Measurements from ENCODE around the gene CAMK1D. TPM values are rescaled to one million over a fixed set of nuclear protein-coding genes. Genes with fewer than 3 reads are reported as not detected.
A peak's percentile ranks its signal among the peaks of the same experiment; 100 is the strongest.

The CAMK1D gene
- total RNA-seq, 2 donors from 2014 or later, result 42.5 to 50.7 TPM

- ATAC-seq (no peak), DNase-seq (no peak)
- intact Hi-C loops (cut with DNase I, micrococcal nuclease), result no loop called here
Observed at GRCh38 chr10:12499076-12499986, 150.0 kb downstream of the CAMK1D start.

DNA sequence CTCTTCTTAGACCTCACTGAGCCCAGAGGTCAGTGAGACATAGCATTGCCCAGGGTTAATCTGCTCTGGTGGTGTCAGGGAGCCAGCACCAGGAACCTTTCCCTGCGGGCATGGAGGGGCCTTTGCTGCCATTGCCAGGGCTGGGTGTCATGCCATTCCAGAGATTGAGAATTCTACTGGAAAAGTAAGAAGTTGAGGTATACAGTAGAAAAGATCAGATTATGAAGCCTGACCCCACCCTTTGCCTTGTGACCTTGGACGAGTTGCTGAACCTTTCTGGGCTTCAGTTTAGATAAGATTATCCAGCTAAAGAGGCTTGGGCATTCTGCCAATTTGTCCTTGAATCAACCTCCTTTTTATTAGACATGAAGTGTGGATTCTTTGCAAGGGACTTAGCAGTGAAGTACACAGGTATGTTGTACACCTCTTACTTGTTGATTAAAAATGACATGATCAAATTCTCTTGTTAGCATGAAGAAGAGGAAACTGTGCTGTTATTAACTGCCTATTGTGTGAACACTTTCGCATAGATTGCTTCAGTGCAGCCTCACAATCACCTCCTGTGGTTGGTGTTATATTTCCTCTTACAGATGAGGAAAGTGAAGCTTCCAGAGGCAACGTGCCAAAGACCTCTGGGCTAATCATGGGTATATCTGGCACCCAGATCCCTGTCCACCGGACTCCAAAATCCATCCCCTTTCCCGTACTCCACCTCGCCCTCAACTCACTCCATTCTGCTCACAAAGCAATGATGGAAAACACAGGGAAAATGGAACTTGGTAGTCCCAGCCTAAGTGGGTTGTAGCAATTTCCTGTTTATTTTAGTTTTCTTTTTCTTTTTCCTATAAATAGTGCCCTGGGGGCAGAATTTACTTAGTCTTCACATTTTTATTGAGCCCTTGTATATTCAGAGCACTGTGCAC, 151.3 kb downstream of the CAMK1D start:
- intact Hi-C loops (cut with DNase I, micrococcal nuclease), result no loop called here
- DNase-seq, result peak in 1 of 2 donors; percentile 36
- ATAC-seq, result peak; percentile 60

GRCh38 chr10:12501324-12501723, 152.0 kb downstream of the CAMK1D start:
- ATAC-seq (peak; percentile 51), DNase-seq (no peak)
- intact Hi-C loops (cut with DNase I, micrococcal nuclease), result no loop called here

- ATAC-seq (peak; percentile 14), DNase-seq (no peak)
- intact Hi-C loops (cut with DNase I, micrococcal nuclease), result no loop called here
Observed at GRCh38 chr10:12501841-12502525, 152.6 kb downstream of the CAMK1D start.

DNA sequence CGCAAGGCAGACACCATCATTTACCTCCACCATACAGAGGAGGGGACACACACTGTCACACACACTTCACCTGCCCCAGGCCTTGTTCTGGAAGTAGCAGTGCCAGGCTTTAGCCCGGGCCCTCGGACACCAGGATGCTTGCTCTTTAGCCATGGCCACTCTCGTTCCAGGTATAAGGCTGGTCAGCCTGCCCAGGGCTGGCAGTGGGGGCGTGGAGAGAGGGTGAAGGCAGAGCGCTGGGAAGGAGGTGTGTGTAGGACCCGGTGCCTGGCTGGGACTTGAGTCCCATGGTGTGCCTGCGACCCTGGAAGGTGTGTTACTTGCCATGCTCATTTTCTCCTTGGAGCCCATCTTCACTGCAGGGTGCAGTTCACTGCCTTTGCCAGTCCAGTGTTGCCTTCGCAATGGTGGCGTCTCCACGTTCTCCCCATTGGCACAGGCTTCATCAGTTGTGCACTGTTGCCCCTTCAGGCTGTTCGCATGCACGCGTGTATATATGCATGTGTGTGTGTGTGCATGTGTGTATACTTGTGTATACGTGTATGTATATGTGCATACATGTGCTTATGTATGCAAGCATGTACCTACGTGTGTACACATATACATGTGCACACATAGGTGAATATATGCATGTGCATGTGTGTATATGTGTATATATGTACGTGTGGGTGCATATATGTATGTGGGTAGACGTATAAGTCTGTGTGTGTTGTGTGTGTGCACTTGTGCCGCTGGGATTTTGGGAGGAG, 153.4 kb downstream of the CAMK1D start:
- DNase-seq (no peak), ATAC-seq (no peak)
- intact Hi-C loops (cut with DNase I, micrococcal nuclease), result no loop called here

GRCh38 chr10:12503311-12503710, 154.0 kb downstream of the CAMK1D start:
- ATAC-seq (peak; percentile 41), DNase-seq (no peak)
- intact Hi-C loops (cut with DNase I, micrococcal nuclease), result no loop called here

DNA sequence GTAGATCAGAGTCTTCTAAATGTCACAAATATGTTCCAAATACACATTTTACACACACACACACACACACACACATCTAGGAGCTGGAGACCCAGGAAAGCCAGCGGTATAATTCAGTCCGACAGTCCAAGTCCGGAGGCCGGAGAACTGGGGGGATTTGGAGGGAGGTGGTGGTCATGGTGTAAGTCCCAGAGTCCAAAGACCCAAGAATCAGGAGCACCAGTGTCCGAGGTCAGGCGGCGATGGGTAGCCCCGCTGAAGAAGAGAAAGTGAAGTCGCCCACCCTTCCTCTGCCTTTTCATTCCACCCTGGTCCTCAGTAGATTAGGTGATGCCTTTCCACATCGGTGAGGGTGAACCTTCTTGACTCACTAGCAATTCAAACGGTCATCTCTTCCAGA, 154.8 kb downstream of the CAMK1D start:
- ATAC-seq (no peak), DNase-seq (no peak)
- intact Hi-C loops (cut with DNase I, micrococcal nuclease), result no loop called here

GRCh38 chr10:12504628-12505027, 155.3 kb downstream of the CAMK1D start:
- DNase-seq, result no peak
- ATAC-seq, result no peak
- intact Hi-C loops (cut with DNase I, micrococcal nuclease), result no loop called here

GRCh38 chr10:12505683-12506082, 156.3 kb downstream of the CAMK1D start:
- ATAC-seq (no peak), DNase-seq (no peak)
- intact Hi-C loops (cut with DNase I, micrococcal nuclease), result no loop called here

DNA sequence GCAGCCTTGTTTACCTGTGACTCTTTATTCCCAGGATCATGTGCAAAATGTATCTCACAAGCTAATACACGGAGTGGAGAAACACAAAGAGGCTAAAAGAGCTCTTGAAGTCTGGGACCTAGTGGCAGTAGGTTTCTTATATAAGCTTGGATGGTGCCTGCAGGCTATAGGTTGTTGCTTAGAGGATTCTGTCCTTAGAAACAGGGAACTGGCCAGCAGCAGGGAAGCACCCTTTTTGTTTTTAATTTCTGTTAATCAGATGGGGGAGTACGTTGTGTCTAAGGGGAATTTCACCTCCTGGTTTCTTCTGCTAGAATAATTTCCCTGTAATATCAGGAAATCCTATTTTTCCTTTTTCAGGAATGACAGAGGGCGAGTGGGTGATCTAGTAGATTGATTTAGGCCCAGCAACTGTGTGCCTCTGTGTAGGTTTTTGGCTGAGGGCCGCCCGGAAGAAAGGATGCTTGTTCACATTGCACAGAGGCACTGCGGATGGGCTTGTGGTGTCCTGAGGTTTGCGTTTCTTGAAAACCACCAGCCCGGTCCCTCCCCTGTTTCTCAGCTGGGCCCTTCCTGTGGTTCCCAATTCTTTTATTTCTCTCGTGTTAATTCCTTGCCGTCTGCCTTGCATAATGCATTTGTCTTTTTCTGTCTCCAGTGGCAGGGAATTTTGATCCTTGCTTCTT, 158.0 kb downstream of the CAMK1D start:
- DNase-seq (no peak), ATAC-seq (no peak)
- intact Hi-C loops (cut with DNase I, micrococcal nuclease), result no loop called here

DNA sequence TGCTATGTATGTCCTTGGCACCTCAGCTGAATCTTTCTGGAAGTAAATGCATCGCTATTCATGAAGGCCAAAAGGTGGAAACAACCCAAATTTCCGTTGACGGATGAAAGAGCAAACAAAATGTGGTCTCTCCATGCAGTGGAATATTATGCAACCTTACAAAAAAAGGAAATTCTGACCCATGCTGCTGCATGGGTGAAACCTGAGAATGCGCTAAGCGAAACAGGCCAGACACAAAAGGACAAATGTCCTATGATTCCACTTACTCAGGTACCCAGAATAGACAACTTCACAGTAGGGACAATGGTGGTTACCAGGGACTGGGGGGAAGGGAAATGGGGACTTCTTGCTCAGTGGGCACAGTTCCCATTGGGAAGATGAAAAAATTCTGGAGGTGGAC, 158.8 kb downstream of the CAMK1D start:
- DNase-seq, result no peak
- intact Hi-C loops (cut with DNase I, micrococcal nuclease), result no loop called here
- ATAC-seq, result no peak

- intact Hi-C loops (cut with DNase I, micrococcal nuclease), result no loop called here
- DNase-seq (no peak), ATAC-seq (no peak)
Observed at GRCh38 chr10:12509016-12509793, 159.9 kb downstream of the CAMK1D start.

DNA sequence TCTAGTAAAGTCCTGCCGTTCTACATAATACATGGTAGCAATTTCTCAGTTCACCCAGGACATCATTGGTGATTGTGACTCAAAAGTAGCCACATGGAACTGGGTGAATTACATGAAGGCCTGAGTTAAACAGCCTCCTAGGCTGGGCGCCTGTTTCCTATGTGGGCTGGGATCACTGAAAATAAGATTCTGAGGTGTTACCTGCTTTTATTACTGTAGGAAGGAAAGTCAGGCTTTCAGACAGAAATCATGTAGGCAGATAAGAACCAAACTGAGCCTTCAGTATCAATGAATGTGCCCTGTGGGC, 160.4 kb downstream of the CAMK1D start:
- ATAC-seq (no peak), DNase-seq (no peak)
- intact Hi-C loops (cut with DNase I, micrococcal nuclease), result loop anchor here in 1 of 2 donors (10.0 kb wide), 1 partner anchor 55 kb away; no protein-coding TSS in a partner anchor

GRCh38 chr10:12510501-12510941, 161.2 kb downstream of the CAMK1D start:
- DNase-seq, result no peak
- no peak for ATAC-seq
- intact Hi-C loops (cut with DNase I, micrococcal nuclease), result loop anchor here in 1 of 2 donors (10.0 kb wide), 1 partner anchor 56 kb away; no protein-coding TSS in a partner anchor

DNA sequence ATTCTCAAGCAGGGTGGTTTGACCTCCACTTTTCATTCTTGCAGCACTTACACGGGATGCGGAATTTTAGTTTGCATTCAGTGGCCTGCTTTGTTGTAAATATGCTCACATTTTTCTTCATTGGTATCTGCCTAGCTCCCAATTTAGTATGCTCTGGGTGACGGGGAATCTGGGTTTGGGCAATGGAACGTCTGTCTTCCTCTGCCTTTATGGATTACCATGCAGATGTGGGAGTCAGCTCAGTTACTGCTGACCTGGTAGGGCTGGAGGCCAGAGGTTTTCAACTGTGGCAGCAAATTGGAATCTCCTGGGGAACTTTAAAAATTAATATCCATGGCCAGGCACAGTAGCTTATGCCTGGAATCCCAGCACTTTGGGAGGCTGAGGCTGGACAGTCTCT, 161.6 kb downstream of the CAMK1D start:
- ATAC-seq, result no peak
- no peak for DNase-seq
- intact Hi-C loops (cut with DNase I, micrococcal nuclease), result loop anchor here in 1 of 2 donors (10.0 kb wide), 1 partner anchor 56 kb away; no protein-coding TSS in a partner anchor

GRCh38 chr10:12511651-12512050, 162.3 kb downstream of the CAMK1D start:
- intact Hi-C loops (cut with DNase I, micrococcal nuclease), result loop anchor here in 1 of 2 donors (10.0 kb wide), 1 partner anchor 57 kb away; no protein-coding TSS in a partner anchor
- DNase-seq (no peak), ATAC-seq (no peak)
